Activated CD8-positive, alpha-beta memory T cell treated with anti-CD3 and anti-CD28 coated beads for 24 hours (primary cell): ENCODE data around the gene MFSD12.
"Not testable (repeated sequence)": the region's sequence is repeated elsewhere in the genome, so short reads cannot be mapped to it uniquely, and the experiment has no call there.

Experiments
- DNase-seq: peaks from one replicate; pipeline ENCODE4 v3.0.0-alpha.2; 2020

The MFSD12 gene

DNA sequence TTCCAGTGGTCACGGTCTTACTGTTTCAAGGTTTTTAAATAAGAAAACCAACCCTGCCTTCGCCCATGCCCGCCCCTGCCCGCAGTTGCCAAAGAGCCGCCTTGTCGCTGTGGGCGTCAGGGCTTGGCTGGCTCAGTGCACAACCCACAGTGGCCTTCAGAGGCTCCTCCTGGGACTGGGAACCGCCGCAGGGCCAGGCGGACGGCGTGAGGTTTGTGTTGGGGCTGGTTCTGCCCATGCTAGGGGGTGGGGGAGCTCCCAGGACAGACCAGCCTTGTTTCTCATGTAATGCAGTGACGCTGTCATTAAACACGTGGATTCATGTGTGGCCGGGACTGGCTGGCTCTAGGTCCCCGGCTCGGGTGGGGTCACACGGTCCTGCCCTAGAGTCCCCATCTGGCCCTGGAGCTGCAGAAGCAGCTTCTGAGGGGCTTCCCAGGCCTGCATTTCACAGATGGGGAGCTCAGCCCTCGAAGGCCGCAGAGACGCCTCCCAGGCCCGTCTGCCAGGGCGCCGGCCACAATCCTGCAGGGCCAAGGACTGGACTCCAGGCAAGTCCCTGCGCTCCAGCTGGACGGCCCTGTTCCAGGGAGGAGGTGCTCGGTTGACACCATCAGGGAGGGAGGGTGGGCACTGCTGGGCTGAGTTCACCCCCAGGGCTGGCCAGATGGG lies 20.8 kb downstream of the MFSD12 start:
- DNase-seq: no peak

- DNase-seq: no peak
Measured at GRCh38 chr19:3535981-3536380, 21.4 kb downstream of the MFSD12 start.

- no peak for DNase-seq
Measured at GRCh38 chr19:3535563-3535965, 21.8 kb downstream of the MFSD12 start.

DNA sequence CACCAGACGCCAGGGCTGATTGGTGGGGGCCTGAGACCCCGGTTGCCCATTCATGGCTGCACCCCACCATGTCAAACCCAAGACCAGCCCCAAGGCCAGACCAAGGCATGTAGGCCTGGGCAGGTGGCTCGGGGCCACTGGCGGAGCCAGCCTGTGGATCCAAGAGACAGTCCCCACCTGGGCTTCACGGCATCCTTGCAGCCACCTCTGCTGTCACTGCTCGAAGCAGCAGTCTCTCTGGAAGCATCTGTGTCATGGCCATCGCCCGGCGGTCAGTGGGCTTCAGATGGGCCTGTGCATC lies 22.2 kb downstream of the MFSD12 start:
- DNase-seq: no peak

DNA sequence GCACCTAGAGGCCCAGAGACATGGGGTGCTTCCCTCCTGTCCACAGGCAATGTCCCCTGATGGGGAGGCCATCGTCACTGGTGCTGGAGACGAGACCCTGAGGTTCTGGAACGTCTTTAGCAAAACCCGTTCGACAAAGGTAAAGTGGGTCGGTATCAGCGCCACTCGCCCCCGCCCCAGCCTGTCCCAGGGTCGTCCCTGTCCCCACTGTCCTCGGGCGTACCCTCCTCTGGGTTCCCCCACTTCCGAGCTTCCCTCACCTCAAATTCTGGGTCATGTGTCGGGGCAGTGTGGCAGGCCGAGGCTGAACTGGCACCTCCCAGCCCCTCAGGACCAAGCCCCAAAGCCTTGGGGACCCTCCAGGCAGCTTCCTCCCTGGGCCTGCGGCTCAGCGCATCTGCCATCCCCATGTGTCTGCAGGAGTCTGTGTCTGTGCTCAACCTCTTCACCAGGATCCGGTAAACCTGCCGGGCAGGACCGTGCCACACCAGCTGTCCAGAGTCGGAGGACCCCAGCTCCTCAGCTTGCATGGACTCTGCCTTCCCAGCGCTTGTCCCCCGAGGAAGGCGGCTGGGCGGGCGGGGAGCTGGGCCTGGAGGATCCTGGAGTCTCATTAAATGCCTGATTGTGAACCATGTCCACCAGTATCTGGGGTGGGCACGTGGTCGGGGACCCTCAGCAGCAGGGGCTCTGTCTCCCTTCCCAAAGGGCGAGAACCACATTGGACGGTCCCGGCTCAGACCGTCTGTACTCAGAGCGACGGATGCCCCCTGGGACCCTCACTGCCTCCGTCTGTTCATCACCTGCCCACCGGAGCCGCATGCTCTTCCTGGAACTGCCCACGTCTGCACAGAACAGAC lies 22.8 kb downstream of the MFSD12 start:
- no peak for DNase-seq

DNA sequence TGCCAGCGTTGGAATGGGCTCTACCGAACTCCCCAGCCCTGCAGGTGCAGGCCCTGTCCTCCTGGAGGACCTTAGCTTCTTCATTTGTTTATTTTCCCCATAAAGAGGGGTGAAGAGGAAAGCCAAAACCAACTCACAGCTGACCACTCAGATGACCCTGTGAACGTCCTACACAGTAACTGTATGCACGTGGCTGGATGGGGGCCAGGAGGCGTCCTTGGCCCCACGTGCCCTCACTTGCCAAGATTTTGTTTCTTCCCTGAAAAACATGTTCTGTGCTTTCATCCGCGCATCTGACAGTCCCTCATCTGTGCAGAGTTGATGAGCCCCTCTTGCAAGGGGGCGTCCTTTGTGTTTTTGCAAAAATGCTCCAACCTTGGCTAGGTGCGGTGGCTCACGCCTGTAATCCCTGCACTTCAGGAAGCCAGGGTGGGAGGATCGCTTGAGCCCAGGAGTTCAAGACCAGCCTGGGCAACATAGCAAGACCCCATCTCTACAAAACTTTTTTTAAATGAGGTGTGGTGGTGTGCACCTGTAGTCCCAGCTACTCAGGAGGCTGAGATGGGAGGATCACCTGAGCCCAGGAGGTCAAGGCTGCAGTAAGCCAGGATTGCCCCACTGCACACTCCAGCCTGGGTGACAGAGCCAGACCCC lies 23.7 kb downstream of the MFSD12 start:
- no peak for DNase-seq

- no peak for DNase-seq
Measured at GRCh38 chr19:3533033-3533432, 24.4 kb downstream of the MFSD12 start.

GRCh38 chr19:3532154-3532786 lies 25.1 kb downstream of the MFSD12 start:
- DNase-seq: no peak

DNA sequence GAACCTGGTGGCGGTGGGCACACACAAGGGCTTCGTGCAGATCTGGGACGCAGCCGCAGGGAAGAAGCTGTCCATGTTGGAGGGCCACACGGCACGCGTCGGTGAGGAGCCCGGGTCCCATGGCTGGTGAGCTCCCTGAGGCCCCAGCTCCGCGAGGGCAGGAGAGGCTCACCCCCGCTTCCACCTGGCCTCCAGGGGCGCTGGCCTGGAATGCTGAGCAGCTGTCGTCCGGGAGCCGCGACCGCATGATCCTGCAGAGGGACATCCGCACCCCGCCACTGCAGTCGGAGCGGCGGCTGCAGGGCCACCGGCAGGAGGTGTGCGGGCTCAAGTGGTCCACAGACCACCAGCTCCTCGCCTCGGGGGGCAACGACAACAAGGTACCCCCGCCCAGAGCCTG lies 25.7 kb downstream of the MFSD12 start:
- DNase-seq: no peak

DNA sequence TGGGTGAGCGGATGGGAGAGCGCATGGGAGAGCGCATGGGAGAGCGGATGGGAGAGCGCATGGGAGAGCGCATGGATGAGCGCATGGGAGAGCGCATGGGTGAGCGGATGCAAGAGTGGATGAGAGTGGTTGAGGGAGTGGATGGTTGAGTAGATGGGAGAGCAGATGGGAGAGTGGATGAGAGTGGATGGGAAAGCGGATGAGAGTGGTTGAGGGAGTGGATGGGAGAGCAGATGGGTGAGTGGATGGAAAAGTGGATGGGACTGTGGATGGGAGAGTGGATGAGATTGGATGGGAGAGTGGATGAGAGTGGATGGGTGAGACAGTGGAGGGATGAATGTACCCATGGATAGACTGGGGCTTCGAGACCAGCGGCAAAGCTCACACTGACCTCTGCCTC lies 27.0 kb downstream of the MFSD12 start:
- no peak for DNase-seq

- DNase-seq: not testable (repeated sequence)
Measured at GRCh38 chr19:3529299-3529698, 28.1 kb downstream of the MFSD12 start.

DNA sequence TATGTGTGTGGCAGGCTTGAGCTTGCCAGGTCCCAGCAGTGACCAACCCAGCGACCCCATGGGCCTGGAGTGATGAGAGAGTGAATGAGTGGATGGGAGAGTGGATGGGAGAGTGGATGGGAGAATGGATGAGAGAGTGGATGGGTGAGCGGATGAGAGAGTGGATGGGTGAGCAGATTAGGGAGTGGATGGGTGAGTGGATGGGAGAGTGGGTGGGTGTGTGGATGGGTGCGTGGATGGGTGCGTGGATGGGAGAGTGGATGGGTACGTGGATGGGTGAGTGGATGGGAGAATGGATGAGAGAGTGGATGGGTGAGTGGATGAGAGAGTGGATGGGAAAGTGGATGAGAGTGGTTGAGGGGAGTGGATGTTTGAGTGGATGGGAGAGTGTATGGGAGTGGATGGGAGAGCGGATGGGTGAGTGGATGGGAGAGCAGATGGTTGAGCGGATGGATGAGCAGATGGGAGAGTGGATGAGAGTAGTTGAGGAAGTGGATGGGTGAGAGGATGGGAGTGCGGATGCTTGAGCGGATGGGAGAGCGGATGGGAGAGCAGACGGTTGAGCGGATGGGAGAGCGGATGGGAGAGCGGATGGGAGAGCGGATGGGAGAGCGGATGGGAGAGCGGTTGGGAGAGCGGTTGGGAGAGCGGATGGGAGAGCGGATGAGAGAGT lies 28.7 kb downstream of the MFSD12 start:
- DNase-seq: no peak

DNA sequence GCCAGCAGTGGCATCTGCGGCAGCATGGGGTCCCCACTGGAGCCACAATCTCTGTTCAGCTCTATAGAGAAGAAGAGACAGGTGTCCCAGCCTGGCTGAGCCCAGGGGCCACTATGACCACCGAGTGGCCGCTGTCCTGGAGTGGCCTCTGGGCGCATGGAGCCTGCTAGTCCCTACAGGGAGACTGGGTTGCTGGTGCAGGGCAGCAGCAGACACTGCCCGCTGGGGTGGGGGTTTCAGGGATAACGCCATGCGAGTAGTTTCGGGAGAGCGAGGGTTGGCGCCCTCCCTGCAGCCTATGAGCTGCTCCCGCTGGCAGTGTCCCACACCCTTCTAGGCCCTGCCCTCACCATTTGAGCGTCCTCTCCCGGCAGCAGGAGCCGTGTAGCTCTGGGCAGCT lies 29.3 kb downstream of the MFSD12 start:
- no peak for DNase-seq

DNA sequence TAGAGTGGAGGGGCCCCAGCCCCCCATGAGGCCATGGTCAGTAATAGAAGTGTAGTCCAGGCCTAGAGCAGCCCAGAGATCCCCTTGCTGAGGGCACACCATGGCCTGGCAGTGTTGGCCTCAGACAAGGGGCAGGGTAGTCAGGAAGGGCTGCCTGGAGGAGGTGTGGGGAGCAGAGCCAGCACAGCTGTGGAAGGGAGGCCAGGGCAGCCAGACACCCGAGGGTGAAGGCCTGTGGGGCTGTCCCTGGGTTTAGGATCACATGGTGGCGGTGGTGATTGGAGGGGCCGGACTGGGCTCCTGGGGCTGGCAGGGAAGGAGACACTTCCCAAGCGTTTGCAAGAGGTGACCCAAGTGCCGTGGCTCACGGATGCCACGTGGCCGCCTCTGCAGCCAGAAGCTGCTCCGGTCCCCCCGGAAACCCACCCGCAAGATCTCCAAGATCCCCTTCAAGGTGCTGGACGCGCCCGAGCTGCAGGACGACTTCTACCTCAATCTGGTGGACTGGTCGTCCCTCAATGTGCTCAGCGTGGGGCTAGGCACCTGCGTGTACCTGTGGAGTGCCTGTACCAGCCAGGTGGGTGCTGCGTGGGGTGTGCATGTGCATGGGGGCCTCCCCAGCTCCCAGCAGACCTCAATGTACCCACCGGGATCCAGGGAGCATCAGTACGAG lies 30.0 kb downstream of the MFSD12 start:
- DNase-seq: no peak

GRCh38 chr19:3526507-3527237 lies 30.7 kb downstream of the MFSD12 start:
- DNase-seq: no peak

DNA sequence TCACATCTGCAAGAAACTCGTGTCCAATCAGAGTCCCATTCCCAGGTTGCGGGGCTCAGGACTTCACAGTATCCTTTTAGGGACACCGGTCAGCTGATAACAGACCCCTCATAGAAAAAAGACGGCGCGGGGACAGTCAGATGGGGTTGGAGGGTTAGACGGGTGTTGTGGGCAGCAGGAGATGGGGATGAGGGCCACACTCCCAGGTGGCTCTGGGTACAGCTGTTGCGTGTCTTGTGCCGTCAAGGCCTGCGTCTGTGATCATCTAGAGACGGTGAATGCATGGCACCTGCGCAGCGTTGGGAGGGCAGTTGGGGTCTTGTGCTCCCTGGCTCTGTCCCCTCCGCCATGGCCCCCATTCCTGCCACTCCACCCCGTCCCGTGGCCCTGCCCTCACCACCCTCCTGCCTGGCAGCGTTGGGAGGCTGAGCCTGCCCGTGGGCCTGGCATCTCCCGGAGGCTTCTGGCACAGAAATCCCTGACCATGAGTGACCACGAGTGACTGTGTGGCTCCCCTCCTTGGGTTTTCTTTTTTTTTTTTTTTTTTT lies 32.4 kb downstream of the MFSD12 start:
- no peak for DNase-seq

GRCh38 chr19:3524078-3524842 lies 33.1 kb downstream of the MFSD12 start:
- no peak for DNase-seq

GRCh38 chr19:3523361-3524077 lies 33.9 kb downstream of the MFSD12 start:
- DNase-seq: no peak

DNA sequence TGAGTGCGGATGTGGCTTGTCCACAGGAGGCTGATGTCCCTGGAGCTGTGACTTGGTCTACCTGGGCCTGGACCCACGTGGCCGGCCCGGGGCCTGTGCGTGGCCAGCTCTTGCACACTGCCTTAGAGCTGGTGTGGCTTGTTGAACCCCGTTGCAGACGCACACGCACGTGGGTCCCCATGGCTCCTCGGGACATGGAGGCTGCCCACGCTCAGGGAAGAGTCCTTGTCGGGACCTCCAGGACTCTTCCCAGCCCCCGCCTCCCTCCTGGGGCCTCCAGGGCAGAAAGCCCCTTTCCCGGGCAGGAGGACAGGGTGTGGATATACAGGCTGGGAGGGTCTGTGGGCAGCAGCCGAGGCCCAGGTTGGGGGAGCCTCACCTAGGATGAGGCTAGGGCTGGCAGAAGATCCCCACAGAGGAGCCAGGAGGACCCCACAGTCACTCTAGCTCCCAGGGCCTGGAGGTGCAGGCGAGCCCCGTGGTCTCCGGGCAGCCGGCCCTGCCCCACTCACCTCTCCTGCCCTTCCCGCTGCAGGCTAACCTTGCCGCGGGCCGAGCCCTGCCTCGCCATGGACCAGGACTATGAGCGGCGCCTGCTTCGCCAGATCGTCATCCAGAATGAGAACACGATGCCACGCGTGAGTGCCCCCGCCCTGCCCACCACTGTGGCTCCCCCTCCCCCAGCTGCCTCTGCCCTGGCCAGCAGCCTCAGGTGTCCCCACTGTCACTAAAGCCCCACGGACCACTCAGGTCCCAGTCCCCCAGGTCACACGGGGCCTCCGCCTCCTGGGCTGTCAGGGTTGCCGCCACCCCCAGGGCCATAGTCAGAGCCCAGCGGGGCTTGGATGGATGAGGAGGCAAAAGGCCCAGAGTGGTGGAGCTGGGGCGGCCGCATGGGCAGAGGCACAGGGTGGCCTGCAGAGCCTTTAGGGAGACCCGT lies 34.7 kb downstream of the MFSD12 start:
- DNase-seq: no peak
